ENCODE measurements around the gene ASTL.

ASTL gene

GRCh38 chr2:96137321-96138178 is 752 bp downstream of the ASTL start:
- TF ChIP-seq RAD21 (IDR thresholded peaks at IDR 0.05; ENCODE audit: low read depth), result no peak
- no peak for TF ChIP-seq TAF1 (IDR thresholded peaks at IDR 0.05; ENCODE audit: low read depth)
- TF ChIP-seq CEBPB (IDR thresholded peaks at IDR 0.05), result no peak
- no peak for TF ChIP-seq NFIC (IDR thresholded peaks at IDR 0.05)
- TF ChIP-seq CREB1 (IDR thresholded peaks at IDR 0.05; ENCODE audit: low read depth), result no peak
- no peak for TF ChIP-seq REST (IDR thresholded peaks at IDR 0.05; ENCODE audit: low read depth)
- TF ChIP-seq FOXM1 (IDR thresholded peaks at IDR 0.05; ENCODE audit: borderline replicate concordance, low read depth), result no peak
- no peak for TF ChIP-seq TCF12 (IDR thresholded peaks at IDR 0.05; ENCODE audit: low read depth)
- no peak for TF ChIP-seq EP300 (IDR thresholded peaks at IDR 0.05; ENCODE audit: borderline replicate concordance)
- TF ChIP-seq MAX (IDR thresholded peaks at IDR 0.05), result no peak
- no peak for TF ChIP-seq EGR1 (IDR thresholded peaks at IDR 0.05)
- no peak for TF ChIP-seq YY1 (IDR thresholded peaks at IDR 0.05; ENCODE audit: low read depth)
- TF ChIP-seq TEAD4 (IDR thresholded peaks at IDR 0.05), result no peak
- TF ChIP-seq ZBTB7A (IDR thresholded peaks at IDR 0.05; ENCODE audit: low read depth), result no peak
- no peak for TF ChIP-seq USF1 (IDR thresholded peaks at IDR 0.05)

- TF ChIP-seq USF1 (IDR thresholded peaks at IDR 0.05) (no peak), TEAD4 (IDR thresholded peaks at IDR 0.05) (no peak), FOXM1 (IDR thresholded peaks at IDR 0.05; ENCODE audit: borderline replicate concordance, low read depth) (no peak), MAX (IDR thresholded peaks at IDR 0.05) (no peak), CREB1 (IDR thresholded peaks at IDR 0.05; ENCODE audit: low read depth) (no peak), CEBPB (IDR thresholded peaks at IDR 0.05) (no peak), ZBTB7A (IDR thresholded peaks at IDR 0.05; ENCODE audit: low read depth) (no peak), NFIC (IDR thresholded peaks at IDR 0.05) (no peak), YY1 (IDR thresholded peaks at IDR 0.05; ENCODE audit: low read depth) (no peak), EGR1 (IDR thresholded peaks at IDR 0.05) (no peak), TCF12 (IDR thresholded peaks at IDR 0.05; ENCODE audit: low read depth) (no peak), RAD21 (IDR thresholded peaks at IDR 0.05; ENCODE audit: low read depth) (no peak), EP300 (IDR thresholded peaks at IDR 0.05; ENCODE audit: borderline replicate concordance) (no peak), TAF1 (IDR thresholded peaks at IDR 0.05; ENCODE audit: low read depth) (no peak), REST (IDR thresholded peaks at IDR 0.05; ENCODE audit: low read depth) (no peak)
Measured at GRCh38 chr2:96136129-96136720, 2.1 kb downstream of the ASTL start.

- TF ChIP-seq MAX (IDR thresholded peaks at IDR 0.05), result no peak
- TF ChIP-seq USF1 (IDR thresholded peaks at IDR 0.05), result no peak
- TF ChIP-seq CEBPB (IDR thresholded peaks at IDR 0.05), result no peak
- no peak for TF ChIP-seq YY1 (IDR thresholded peaks at IDR 0.05; ENCODE audit: low read depth)
- no peak for TF ChIP-seq EP300 (IDR thresholded peaks at IDR 0.05; ENCODE audit: borderline replicate concordance)
- no peak for TF ChIP-seq CREB1 (IDR thresholded peaks at IDR 0.05; ENCODE audit: low read depth)
- TF ChIP-seq ZBTB7A (IDR thresholded peaks at IDR 0.05; ENCODE audit: low read depth), result no peak
- no peak for TF ChIP-seq RAD21 (IDR thresholded peaks at IDR 0.05; ENCODE audit: low read depth)
- TF ChIP-seq EGR1 (IDR thresholded peaks at IDR 0.05), result no peak
Measured at GRCh38 chr2:96135621-96136020, 2.7 kb downstream of the ASTL start.

GRCh38 chr2:96135171-96135570 is 3.1 kb downstream of the ASTL start:
- TF ChIP-seq TEAD4 (IDR thresholded peaks at IDR 0.05) (no peak), NFIC (IDR thresholded peaks at IDR 0.05) (no peak), YY1 (IDR thresholded peaks at IDR 0.05; ENCODE audit: low read depth) (no peak), REST (IDR thresholded peaks at IDR 0.05; ENCODE audit: low read depth) (no peak), CREB1 (IDR thresholded peaks at IDR 0.05; ENCODE audit: low read depth) (no peak), FOXM1 (IDR thresholded peaks at IDR 0.05; ENCODE audit: borderline replicate concordance, low read depth) (no peak), EP300 (IDR thresholded peaks at IDR 0.05; ENCODE audit: borderline replicate concordance) (no peak), TCF12 (IDR thresholded peaks at IDR 0.05; ENCODE audit: low read depth) (no peak)
